Measurements from ENCODE around the gene PEX7.

The PEX7 gene

DNA sequence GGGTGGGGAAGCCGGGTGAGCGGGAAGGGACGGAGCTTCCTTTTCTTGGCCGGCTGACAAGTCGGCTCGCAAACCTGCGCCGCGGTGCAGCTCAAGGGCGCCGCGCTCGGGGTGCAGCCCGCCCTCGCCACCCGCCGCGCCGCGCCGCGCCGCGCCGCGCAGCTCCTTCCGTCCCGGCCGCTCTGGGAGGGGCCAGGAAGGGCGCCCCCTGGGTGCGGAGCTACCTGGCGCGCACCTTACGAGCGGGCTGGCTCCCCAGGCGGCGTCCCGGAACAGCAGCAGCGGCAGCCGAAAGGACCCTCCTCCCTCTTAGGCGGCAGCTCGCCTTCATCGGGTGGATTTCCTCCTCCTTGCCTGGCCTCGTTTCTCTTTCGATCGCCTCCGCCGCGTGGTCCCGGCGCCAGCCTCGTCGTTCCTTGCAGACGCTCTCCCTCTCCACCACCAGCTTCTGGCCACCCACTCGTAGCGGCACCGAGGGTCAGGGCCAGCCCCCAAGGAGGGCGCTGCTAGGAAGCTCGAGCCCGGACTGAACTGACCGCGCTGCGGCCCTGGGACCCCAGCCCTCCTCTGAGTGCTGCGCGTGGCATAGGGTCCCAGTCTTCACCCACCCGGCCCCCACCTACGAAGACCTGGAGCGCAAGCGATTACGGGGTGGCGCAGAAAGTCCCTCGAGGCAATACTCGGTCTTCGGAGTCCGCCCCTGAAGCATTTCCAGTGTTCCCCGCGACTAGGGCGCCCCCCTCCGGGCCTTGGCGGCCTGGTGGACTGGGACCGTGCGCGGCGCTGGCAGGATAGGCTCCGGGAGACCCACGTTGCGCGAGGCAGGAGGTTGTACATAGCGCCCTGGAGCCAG lies 29.8 kb upstream of the PEX7 start, which contains the start of gene MAP3K5:
MAP3K5 (minus strand) TSS at position 68 of the 853 bp plus-strand sequence. CDS start 320 bp downstream, outside the sequence.
- Histone ChIP-seq H3K9me2 (replicated peaks; ENCODE audit: low read depth, low read length) (no peaks in the 10 kb centered on the region), H3K4me2 (ENCODE audit: low read depth, low read length, poor library complexity, severe bottlenecking) (no peak within 1 kb of the TSS), H2AFZ (ENCODE audit: low read length) (no peak within 1 kb of the TSS), H3K9ac (ENCODE audit: low read depth, low read length, poor library complexity, severe bottlenecking) (no peak within 1 kb of the TSS), H4K20me1 (ENCODE audit: insufficient read depth, low read length, poor library complexity, severe bottlenecking) (no peaks in the 10 kb centered on the region), H3K4me1 (ENCODE audit: insufficient read depth, low read length, poor library complexity, severe bottlenecking) (no peaks in the 10 kb centered on the region), H3K79me2 (ENCODE audit: insufficient read depth, low read length) (no peaks in the 10 kb centered on the region), H3F3A (ENCODE audit: low read depth) (no peaks in the 10 kb centered on the region), H3K9me3 (ENCODE audit: insufficient read depth, low read depth, low read length) (no peaks in the 10 kb centered on the region), H3K27me3 (ENCODE audit: insufficient read depth, low read length, poor library complexity, severe bottlenecking) (no peaks in the 10 kb centered on the region), H3K4me3 (ENCODE audit: low read length, poor library complexity, severe bottlenecking) (no peak within 1 kb of the TSS), H3K36me3 (ENCODE audit: insufficient read depth, low read length) (no peaks in the 10 kb centered on the region)
- TF ChIP-seq, protein P1, sequence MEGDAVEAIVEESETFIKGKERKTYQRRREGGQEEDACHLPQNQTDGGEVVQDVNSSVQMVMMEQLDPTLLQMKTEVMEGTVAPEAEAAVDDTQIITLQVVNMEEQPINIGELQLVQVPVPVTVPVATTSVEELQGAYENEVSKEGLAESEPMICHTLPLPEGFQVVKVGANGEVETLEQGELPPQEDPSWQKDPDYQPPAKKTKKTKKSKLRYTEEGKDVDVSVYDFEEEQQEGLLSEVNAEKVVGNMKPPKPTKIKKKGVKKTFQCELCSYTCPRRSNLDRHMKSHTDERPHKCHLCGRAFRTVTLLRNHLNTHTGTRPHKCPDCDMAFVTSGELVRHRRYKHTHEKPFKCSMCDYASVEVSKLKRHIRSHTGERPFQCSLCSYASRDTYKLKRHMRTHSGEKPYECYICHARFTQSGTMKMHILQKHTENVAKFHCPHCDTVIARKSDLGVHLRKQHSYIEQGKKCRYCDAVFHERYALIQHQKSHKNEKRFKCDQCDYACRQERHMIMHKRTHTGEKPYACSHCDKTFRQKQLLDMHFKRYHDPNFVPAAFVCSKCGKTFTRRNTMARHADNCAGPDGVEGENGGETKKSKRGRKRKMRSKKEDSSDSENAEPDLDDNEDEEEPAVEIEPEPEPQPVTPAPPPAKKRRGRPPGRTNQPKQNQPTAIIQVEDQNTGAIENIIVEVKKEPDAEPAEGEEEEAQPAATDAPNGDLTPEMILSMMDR (conservative IDR thresholded peaks at IDR 0.05; ENCODE audit: low read length) = no peak
- no peak for TF ChIP-seq EZH2phosphoT487 (IDR thresholded peaks at IDR 0.05; ENCODE audit: borderline replicate concordance)

DNA sequence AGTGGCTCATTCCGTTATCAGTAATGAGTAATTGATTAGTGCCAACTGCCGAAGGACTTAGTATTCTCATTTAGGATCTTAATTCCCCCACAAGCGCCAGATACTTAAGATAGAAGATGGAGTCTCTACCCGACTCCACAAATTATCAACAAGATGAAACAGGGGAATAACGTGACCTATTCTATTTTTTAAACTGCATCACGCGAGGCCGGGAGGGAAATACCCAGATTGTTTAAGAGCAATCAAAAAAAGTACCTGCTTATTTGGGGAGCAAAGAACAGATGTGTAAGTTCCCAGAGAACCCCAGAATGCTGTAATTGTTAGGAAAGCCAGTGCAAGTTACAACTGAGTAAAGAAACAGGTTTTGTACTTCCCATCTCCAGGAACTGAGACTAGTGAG lies 29.0 kb upstream of the PEX7 start:
- H4K20me1 ChIP-seq (ENCODE audit: insufficient read depth, low read length, poor library complexity, severe bottlenecking) = no peaks in the 10 kb centered on the region
- H3K9ac ChIP-seq (ENCODE audit: low read depth, low read length, poor library complexity, severe bottlenecking) = no peak overlapping the region
- H3K36me3 ChIP-seq (ENCODE audit: insufficient read depth, low read length) = no peaks in the 10 kb centered on the region
- no peaks in the 10 kb centered on the region for H3K79me2 ChIP-seq (ENCODE audit: insufficient read depth, low read length)
- H3K9me3 ChIP-seq (ENCODE audit: insufficient read depth, low read depth, low read length) = no peaks in the 10 kb centered on the region
- H3K9me2 ChIP-seq (replicated peaks; ENCODE audit: low read depth, low read length) = no peaks in the 10 kb centered on the region
- H3K4me2 ChIP-seq (ENCODE audit: low read depth, low read length, poor library complexity, severe bottlenecking) = no peak overlapping the region
- H3F3A ChIP-seq (ENCODE audit: low read depth) = no peaks in the 10 kb centered on the region
- no peaks in the 10 kb centered on the region for H3K4me1 ChIP-seq (ENCODE audit: insufficient read depth, low read length, poor library complexity, severe bottlenecking)
- no peak overlapping the region for H3K4me3 ChIP-seq (ENCODE audit: low read length, poor library complexity, severe bottlenecking)
- H3K27me3 ChIP-seq (ENCODE audit: insufficient read depth, low read length, poor library complexity, severe bottlenecking) = no peaks in the 10 kb centered on the region
- TF ChIP-seq, protein P1 (conservative IDR thresholded peaks at IDR 0.05; ENCODE audit: low read length) = no peak
- no peak for TF ChIP-seq EZH2phosphoT487 (IDR thresholded peaks at IDR 0.05; ENCODE audit: borderline replicate concordance)
- H2AFZ ChIP-seq (ENCODE audit: low read length) = no peak overlapping the region

DNA sequence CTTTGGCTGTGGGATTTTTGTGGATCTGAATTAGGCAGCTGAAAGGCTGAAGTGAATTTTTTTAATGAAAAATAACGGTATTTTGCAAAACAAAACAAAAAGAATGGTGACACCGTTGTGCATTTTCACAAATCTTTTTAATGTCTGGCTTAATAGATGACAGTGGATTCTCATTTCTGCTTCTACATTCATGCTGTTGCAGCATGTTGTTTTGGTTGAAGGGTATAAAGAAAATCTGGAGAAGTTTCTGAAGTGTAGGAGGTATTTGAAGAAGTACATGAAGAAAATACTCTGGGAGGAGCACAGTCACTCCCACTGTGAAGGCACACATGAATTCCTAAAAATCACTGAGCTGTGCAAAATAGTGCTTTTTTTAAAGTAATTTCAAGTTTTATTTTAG lies 27.0 kb upstream of the PEX7 start:
- no peak for TF ChIP-seq EZH2phosphoT487 (IDR thresholded peaks at IDR 0.05; ENCODE audit: borderline replicate concordance)
- TF ChIP-seq, protein P1 (conservative IDR thresholded peaks at IDR 0.05; ENCODE audit: low read length) = no peak
- Histone ChIP-seq H3K9me3 (ENCODE audit: insufficient read depth, low read depth, low read length) (no peaks in the 10 kb centered on the region), H3K36me3 (ENCODE audit: insufficient read depth, low read length) (no peaks in the 10 kb centered on the region), H3K9me2 (replicated peaks; ENCODE audit: low read depth, low read length) (no peaks in the 10 kb centered on the region), H3K4me3 (ENCODE audit: low read length, poor library complexity, severe bottlenecking) (no peak overlapping the region), H3K4me1 (ENCODE audit: insufficient read depth, low read length, poor library complexity, severe bottlenecking) (no peaks in the 10 kb centered on the region), H3K4me2 (ENCODE audit: low read depth, low read length, poor library complexity, severe bottlenecking) (no peak overlapping the region), H3K9ac (ENCODE audit: low read depth, low read length, poor library complexity, severe bottlenecking) (no peak overlapping the region), H2AFZ (ENCODE audit: low read length) (no peak overlapping the region; the same call in 1 of the 2 replicates), H3K27me3 (ENCODE audit: insufficient read depth, low read length, poor library complexity, severe bottlenecking) (no peaks in the 10 kb centered on the region), H4K20me1 (ENCODE audit: insufficient read depth, low read length, poor library complexity, severe bottlenecking) (no peaks in the 10 kb centered on the region), H3K79me2 (ENCODE audit: insufficient read depth, low read length) (no peaks in the 10 kb centered on the region), H3F3A (ENCODE audit: low read depth) (no peaks in the 10 kb centered on the region)

All from Loucy (cell line).